GM18870 (cell line): Measurements from ENCODE around the gene ANXA6.

Source experiments
- ATAC-seq: cut with Tn5 transposase; IDR thresholded peaks from one replicate; pipeline ENCODE4 v1.9.1; 2021; ENCODE audit warnings: moderate library complexity; ENCODE audit not compliant: unreplicated experiment

ANXA6 gene

GRCh38 chr5:151154931-151155774, 2.4 kb downstream of the ANXA6 start:
- peak; percentile 13 for ATAC-seq

GRCh38 chr5:151153766-151154272, 3.8 kb downstream of the ANXA6 start:
- ATAC-seq, result no peak

GRCh38 chr5:151153300-151153699, 4.3 kb downstream of the ANXA6 start:
- no peak for ATAC-seq

- ATAC-seq, result peak; percentile 46
Observed at GRCh38 chr5:151151793-151152192, 5.8 kb downstream of the ANXA6 start.

GRCh38 chr5:151151263-151151660, 6.3 kb downstream of the ANXA6 start:
- no peak for ATAC-seq

- ATAC-seq, result peak; percentile 31
Observed at GRCh38 chr5:151150471-151151262, 6.9 kb downstream of the ANXA6 start.

GRCh38 chr5:151148583-151148982, 9.0 kb downstream of the ANXA6 start:
- ATAC-seq, result no peak

- no peak for ATAC-seq
Observed at GRCh38 chr5:151147033-151147432, 10.5 kb downstream of the ANXA6 start.

- no peak for ATAC-seq
Observed at GRCh38 chr5:151146061-151146460, 11.5 kb downstream of the ANXA6 start.

- ATAC-seq, result no peak
Observed at GRCh38 chr5:151144922-151145321, 12.7 kb downstream of the ANXA6 start.

- ATAC-seq, result no peak
Observed at GRCh38 chr5:151144275-151144674, 13.3 kb downstream of the ANXA6 start.

- no peak for ATAC-seq
Observed at GRCh38 chr5:151143645-151144044, 13.9 kb downstream of the ANXA6 start.

- no peak for ATAC-seq
Observed at GRCh38 chr5:151142933-151143332, 14.6 kb downstream of the ANXA6 start.

GRCh38 chr5:151141535-151141934, 16.0 kb downstream of the ANXA6 start:
- ATAC-seq, result peak; percentile 92

- ATAC-seq, result no peak
Observed at GRCh38 chr5:151140686-151141459, 16.7 kb downstream of the ANXA6 start.

GRCh38 chr5:151139646-151140045, 17.9 kb downstream of the ANXA6 start:
- ATAC-seq, result no peak

- no peak for ATAC-seq
Observed at GRCh38 chr5:151139015-151139414, 18.6 kb downstream of the ANXA6 start.

GRCh38 chr5:151138114-151138513, 19.5 kb downstream of the ANXA6 start:
- no peak for ATAC-seq

- ATAC-seq, result no peak
Observed at GRCh38 chr5:151137067-151137825, 20.3 kb downstream of the ANXA6 start.

- peak; percentile 50 for ATAC-seq
Observed at GRCh38 chr5:151134228-151134627, 23.4 kb downstream of the ANXA6 start.
